GM12891 (cell line): ENCODE measurements around the gene USP1.

Source experiments
- POLR2A ChIP-seq: IDR thresholded peaks from 2 replicates; pipeline ENCODE4 v1.6.1; 2011; ENCODE audit warnings: low read depth, low read length, control low read depth
- POLR2AphosphoS5 ChIP-seq: IDR thresholded peaks from 2 replicates; pipeline ENCODE4 v1.6.1; 2011; ENCODE audit warnings: low read depth, low read length, control low read depth

GRCh38 chr1:62462370-62462769 is 25.5 kb downstream of the USP1 start:
- no peak for TF ChIP-seq POLR2A
- TF ChIP-seq POLR2AphosphoS5: no peak
